Activated naive CD8-positive, alpha-beta T cell (primary cell): ENCODE data around the gene KIF16B.

Experiments
- H3K27ac Mint-ChIP-seq: one replicate; pipeline ENCODE4 v1.8.0; 2021; ENCODE audit warnings: mixed read lengths
- H3K27me3 Mint-ChIP-seq: one replicate; pipeline ENCODE4 v1.8.0; 2021; ENCODE audit warnings: mixed read lengths
- H3K36me3 Mint-ChIP-seq: one replicate; pipeline ENCODE4 v1.8.0; 2021; ENCODE audit warnings: mixed read lengths
- H3K4me1 Mint-ChIP-seq: one replicate; pipeline ENCODE4 v1.8.0; 2021; ENCODE audit warnings: low read depth, mixed read lengths
- H3K4me3 Mint-ChIP-seq: one replicate; pipeline ENCODE4 v1.8.0; 2021; ENCODE audit warnings: mild to moderate bottlenecking, mixed read lengths
- H3K9me3 Mint-ChIP-seq: one replicate; pipeline ENCODE4 v1.8.0; 2021; ENCODE audit warnings: low read depth, mixed read lengths

Gene KIF16B

DNA sequence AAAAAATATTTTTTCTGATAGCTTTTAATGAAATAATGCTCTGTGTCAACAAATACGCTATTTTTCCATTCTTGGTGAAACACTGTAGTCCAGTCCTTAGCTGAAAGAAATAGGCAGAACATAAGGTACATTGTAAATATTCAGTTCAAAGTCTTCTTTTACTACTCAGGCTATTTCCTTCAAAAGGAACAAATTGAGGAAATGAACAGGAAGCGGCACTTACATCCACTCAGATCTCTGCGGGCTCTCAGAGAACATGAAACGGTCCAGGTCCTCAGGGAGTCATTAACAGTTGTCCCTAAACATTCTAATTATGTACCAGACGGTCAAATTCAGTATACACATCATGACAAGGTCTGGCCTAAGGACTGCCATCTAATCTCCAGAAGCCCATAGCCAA, 212.6 kb downstream of the KIF16B start:
- no peak overlapping the region for H3K27ac Mint-ChIP-seq
- peaks cover 11% of the 10 kb centered on the region for H3K36me3 Mint-ChIP-seq
- no peaks in the 10 kb centered on the region for H3K27me3 Mint-ChIP-seq
- H3K4me3 Mint-ChIP-seq = no peak overlapping the region
- no peaks in the 10 kb centered on the region for H3K4me1 Mint-ChIP-seq
- H3K9me3 Mint-ChIP-seq = no peaks in the 10 kb centered on the region

- H3K36me3 Mint-ChIP-seq = peaks cover 9% of the 10 kb centered on the region
- no peaks in the 10 kb centered on the region for H3K27me3 Mint-ChIP-seq
- no peaks in the 10 kb centered on the region for H3K9me3 Mint-ChIP-seq
- no peaks in the 10 kb centered on the region for H3K4me1 Mint-ChIP-seq
- H3K4me3 Mint-ChIP-seq = no peak overlapping the region
- no peak overlapping the region for H3K27ac Mint-ChIP-seq
Measured at GRCh38 chr20:16353417-16353781, 219.8 kb downstream of the KIF16B start.

- Mint-ChIP-seq H3K4me3 (no peak overlapping the region), H3K9me3 (no peaks in the 10 kb centered on the region), H3K27ac (no peak overlapping the region), H3K36me3 (peaks cover 8% of the 10 kb centered on the region), H3K27me3 (no peaks in the 10 kb centered on the region), H3K4me1 (no peaks in the 10 kb centered on the region)
Measured at GRCh38 chr20:16352751-16353416, 220.4 kb downstream of the KIF16B start.

- Mint-ChIP-seq H3K4me1 (no peaks in the 10 kb centered on the region), H3K9me3 (no peaks in the 10 kb centered on the region), H3K4me3 (no peak overlapping the region), H3K36me3 (peaks cover 8% of the 10 kb centered on the region), H3K27ac (no peak overlapping the region), H3K27me3 (no peaks in the 10 kb centered on the region)
Measured at GRCh38 chr20:16352321-16352720, 220.9 kb downstream of the KIF16B start.

DNA sequence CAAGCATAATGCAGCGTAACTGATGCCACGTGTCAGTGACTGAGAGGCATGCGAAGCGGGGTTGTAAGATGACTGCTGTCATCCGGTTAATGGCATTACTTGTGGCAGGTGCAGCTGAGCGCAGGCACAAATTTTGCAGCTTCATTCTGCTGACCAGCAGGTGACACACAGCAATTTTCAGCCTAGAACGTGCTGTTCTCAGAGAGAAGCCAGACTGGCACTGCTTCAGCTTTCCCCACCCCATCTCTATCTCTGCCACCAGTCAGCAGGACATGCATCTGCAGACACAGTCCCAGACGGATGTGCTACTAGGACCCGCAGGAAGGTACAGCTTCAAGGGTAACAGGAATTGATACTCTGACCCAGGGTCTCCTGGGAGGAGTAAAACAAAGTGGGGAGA, 221.8 kb downstream of the KIF16B start:
- no peaks in the 10 kb centered on the region for H3K27me3 Mint-ChIP-seq
- H3K4me1 Mint-ChIP-seq = no peaks in the 10 kb centered on the region
- H3K27ac Mint-ChIP-seq = no peak overlapping the region
- H3K4me3 Mint-ChIP-seq = no peak overlapping the region
- H3K36me3 Mint-ChIP-seq = peaks cover 15% of the 10 kb centered on the region
- no peaks in the 10 kb centered on the region for H3K9me3 Mint-ChIP-seq

DNA sequence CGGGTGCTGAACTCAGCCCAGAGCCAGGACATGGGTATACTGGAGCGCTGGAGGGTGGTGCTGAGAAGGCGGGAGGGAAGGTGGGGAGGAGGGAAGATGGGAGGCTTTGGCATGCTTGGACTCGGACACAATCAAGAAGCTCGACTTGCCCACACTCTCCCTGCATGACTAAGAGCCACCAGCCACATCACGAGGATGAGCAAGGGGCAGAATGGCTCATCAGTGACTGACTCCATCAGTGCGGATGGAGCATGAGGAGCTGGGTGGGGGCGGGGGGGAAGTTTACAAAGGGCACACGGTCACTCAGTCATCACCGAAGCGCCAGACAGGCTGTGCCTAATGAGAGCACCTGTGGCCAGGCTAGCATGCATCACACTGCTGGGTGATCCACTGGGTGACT, 222.8 kb downstream of the KIF16B start:
- H3K36me3 Mint-ChIP-seq = peaks cover 15% of the 10 kb centered on the region

GRCh38 chr20:16349523-16350260, 223.6 kb downstream of the KIF16B start:
- Mint-ChIP-seq H3K27ac (no peak overlapping the region), H3K36me3 (peaks cover 19% of the 10 kb centered on the region), H3K4me3 (no peak overlapping the region), H3K9me3 (no peaks in the 10 kb centered on the region), H3K4me1 (no peaks in the 10 kb centered on the region), H3K27me3 (no peaks in the 10 kb centered on the region)

More for the DNA sequence above, 222.8 kb downstream of the KIF16B start:
- H3K9me3 Mint-ChIP-seq = no peaks in the 10 kb centered on the region
- H3K27ac Mint-ChIP-seq = no peak overlapping the region
- H3K4me3 Mint-ChIP-seq = no peak overlapping the region
- H3K27me3 Mint-ChIP-seq = no peaks in the 10 kb centered on the region
- H3K4me1 Mint-ChIP-seq = no peaks in the 10 kb centered on the region

- Mint-ChIP-seq H3K4me1 (no peaks in the 10 kb centered on the region), H3K36me3 (peaks cover 31% of the 10 kb centered on the region), H3K4me3 (no peak overlapping the region), H3K27me3 (no peaks in the 10 kb centered on the region), H3K9me3 (no peaks in the 10 kb centered on the region), H3K27ac (no peak overlapping the region)
Measured at GRCh38 chr20:16346956-16347355, 226.3 kb downstream of the KIF16B start.

- H3K36me3 Mint-ChIP-seq = peaks cover 39% of the 10 kb centered on the region
- no peak overlapping the region for H3K4me3 Mint-ChIP-seq
- no peaks in the 10 kb centered on the region for H3K27me3 Mint-ChIP-seq
- no peak overlapping the region for H3K27ac Mint-ChIP-seq
- peaks cover 4% of the 10 kb centered on the region for H3K9me3 Mint-ChIP-seq
- H3K4me1 Mint-ChIP-seq = no peaks in the 10 kb centered on the region
Measured at GRCh38 chr20:16337707-16338106, 235.5 kb downstream of the KIF16B start.

GRCh38 chr20:16327606-16328005, 245.6 kb downstream of the KIF16B start:
- Mint-ChIP-seq H3K4me3 (no peak overlapping the region), H3K27ac (no peak overlapping the region), H3K36me3 (peaks cover 47% of the 10 kb centered on the region), H3K4me1 (no peaks in the 10 kb centered on the region), H3K27me3 (no peaks in the 10 kb centered on the region), H3K9me3 (no peaks in the 10 kb centered on the region)

DNA sequence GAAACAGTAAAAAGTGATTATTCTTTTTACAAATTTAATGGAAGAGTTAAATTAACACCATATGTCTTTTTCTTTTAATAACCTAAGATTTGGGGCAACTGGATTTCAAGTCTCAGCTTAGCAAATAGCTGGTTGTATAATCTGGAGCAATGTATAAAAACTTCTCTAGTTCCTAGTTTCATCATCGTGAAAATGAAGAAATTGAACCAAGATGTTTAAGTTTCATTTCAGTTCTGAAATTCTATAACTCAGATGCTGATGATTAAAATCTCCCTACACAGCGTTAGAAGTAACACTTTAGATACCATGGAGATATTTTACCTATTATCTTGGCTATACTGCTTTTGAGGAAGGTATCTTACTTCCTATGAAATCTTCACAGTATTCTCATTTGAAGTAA, 252.0 kb downstream of the KIF16B start:
- Mint-ChIP-seq H3K9me3 (no peaks in the 10 kb centered on the region), H3K4me1 (no peaks in the 10 kb centered on the region), H3K27me3 (no peaks in the 10 kb centered on the region), H3K27ac (no peak overlapping the region), H3K4me3 (no peak overlapping the region), H3K36me3 (peaks cover 26% of the 10 kb centered on the region)

- Mint-ChIP-seq H3K4me3 (no peak overlapping the region), H3K27me3 (no peaks in the 10 kb centered on the region), H3K36me3 (peaks cover 36% of the 10 kb centered on the region), H3K4me1 (no peaks in the 10 kb centered on the region), H3K27ac (no peak overlapping the region), H3K9me3 (peaks cover 4% of the 10 kb centered on the region)
Measured at GRCh38 chr20:16317445-16318362, 255.5 kb downstream of the KIF16B start.

DNA sequence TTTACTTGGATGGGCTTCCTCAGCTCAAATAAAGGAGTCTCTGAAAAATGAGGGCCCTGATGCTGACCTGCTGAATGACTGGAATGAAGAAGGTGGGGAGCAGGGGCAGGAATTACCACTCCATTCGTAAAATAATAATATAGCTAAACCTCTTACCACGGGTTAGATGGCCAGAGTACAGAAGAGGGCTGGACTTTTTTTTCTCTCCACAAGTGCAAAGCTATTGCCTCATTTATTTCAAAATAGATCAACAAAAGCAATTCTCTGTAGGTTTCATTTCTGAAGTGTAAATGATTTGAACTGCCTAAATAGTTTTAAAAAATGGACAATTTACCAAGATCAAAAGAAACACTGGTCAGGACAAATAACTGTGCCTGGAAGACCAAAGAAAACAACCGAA, 256.7 kb downstream of the KIF16B start:
- Mint-ChIP-seq H3K9me3 (peaks cover 4% of the 10 kb centered on the region), H3K27ac (no peak overlapping the region), H3K27me3 (no peaks in the 10 kb centered on the region), H3K4me3 (no peak overlapping the region), H3K4me1 (no peaks in the 10 kb centered on the region), H3K36me3 (peaks cover 43% of the 10 kb centered on the region)

GRCh38 chr20:16314748-16315159, 258.5 kb downstream of the KIF16B start:
- Mint-ChIP-seq H3K4me3 (no peak overlapping the region), H3K27ac (no peak overlapping the region), H3K4me1 (no peaks in the 10 kb centered on the region), H3K9me3 (peaks cover 4% of the 10 kb centered on the region), H3K27me3 (no peaks in the 10 kb centered on the region), H3K36me3 (peaks cover 54% of the 10 kb centered on the region)

GRCh38 chr20:16314320-16314719, 258.9 kb downstream of the KIF16B start:
- H3K4me1 Mint-ChIP-seq = no peaks in the 10 kb centered on the region
- no peak overlapping the region for H3K27ac Mint-ChIP-seq
- H3K27me3 Mint-ChIP-seq = no peaks in the 10 kb centered on the region
- H3K4me3 Mint-ChIP-seq = no peak overlapping the region
- peaks cover 54% of the 10 kb centered on the region for H3K36me3 Mint-ChIP-seq
- peaks cover 4% of the 10 kb centered on the region for H3K9me3 Mint-ChIP-seq
